H1 (cell line): ENCODE measurements around the gene LRRC28. TPM values are rescaled to one million over a fixed set of nuclear protein-coding genes. Genes with fewer than 3 reads are reported as not detected.

Experiments
- CTCF ChIA-PET: fragments of 300-600 bp; sonication (Branson Sonifier 250); formaldehyde crosslinking; loops from one replicate; lab custom pipeline; 2021; ENCODE audit not compliant: partially characterized antibody; lab: Charles Lee
- POLR2A ChIA-PET: fragments of 300-600 bp; sonication (Branson Sonifier 250); formaldehyde crosslinking; loops from one replicate; lab custom pipeline; 2021; ENCODE audit warnings: inconsistent platforms; ENCODE audit not compliant: partially characterized antibody; lab: Charles Lee
- DNase-seq, 2 experiments: peaks; one replicate each; pipeline versions ENCODE4 v3.0.0 to v3.0.0-alpha.2; 2010 to 2022; ENCODE audit warnings: low spot score in 2 of 2, low read depth in 1 of 2, mixed read lengths in 1 of 2
- FAIRE-seq: peaks from 2 replicates; lab custom pipeline; 2011; peaks lifted over from hg19 to GRCh38; lab: Jason Lieb, UNC
- H2AFZ ChIP-seq: 2 replicates; pipeline ENCODE4 v1.8.1; 2012; ENCODE audit warnings: low read length, inconsistent platforms
- H2AK5ac ChIP-seq: 2 replicates; pipeline ENCODE4 v1.6.1; 2013; ENCODE audit warnings: low read depth, low read length
- H2BK120ac ChIP-seq: replicated peaks from 2 replicates; pipeline ENCODE3; 2013; ENCODE audit warnings: low read depth, low read length, inconsistent platforms
- H2BK12ac ChIP-seq: 2 replicates; pipeline ENCODE4 v1.6.1; 2013; ENCODE audit warnings: low read depth, low read length
- H2BK15ac ChIP-seq: 2 replicates; pipeline ENCODE4 v1.6.1; 2013; ENCODE audit warnings: low read length
- H2BK20ac ChIP-seq: 2 replicates; pipeline ENCODE4 v1.6.1; 2013; ENCODE audit warnings: low read length
- H2BK5ac ChIP-seq: 2 replicates; pipeline ENCODE4 v1.6.1; 2013; ENCODE audit warnings: low read depth, low read length
- H3K14ac ChIP-seq: 2 replicates; pipeline ENCODE4 v1.6.1; 2013; ENCODE audit warnings: inconsistent platforms; ENCODE audit not compliant: insufficient read length
- H3K18ac ChIP-seq: 2 replicates; pipeline ENCODE4 v1.6.1; 2013; ENCODE audit warnings: low read length; ENCODE audit errors: extremely low read depth
- H3K23ac ChIP-seq: 2 replicates; pipeline ENCODE4 v1.6.1; 2013; ENCODE audit warnings: inconsistent platforms; ENCODE audit not compliant: insufficient read length
- H3K23me2 ChIP-seq: 2 replicates; pipeline ENCODE4 v1.6.1; 2013; ENCODE audit warnings: low read depth, low read length
- H3K27ac ChIP-seq: 2 replicates; pipeline ENCODE4 v1.6.1; 2011; ENCODE audit warnings: low read depth, low read length, inconsistent platforms
- H3K27me3 ChIP-seq, 4 experiments: replicated peaks in 1 of 4; 1 replicate in 1 of 4; 2 replicates in 3 of 4; pipeline versions ENCODE4 v1.6.1 to v1.8.1; 2011 to 2013; ENCODE audit warnings: low read length in 3 of 4, mild to moderate bottlenecking in 3 of 4, inconsistent platforms in 2 of 4, mixed read lengths in 2 of 4, moderate library complexity in 1 of 4; ENCODE audit not compliant: control insufficient read depth in 3 of 4, insufficient read depth in 3 of 4; ENCODE audit errors: extremely low read depth in 1 of 4
- H3K36me3 ChIP-seq, 4 experiments: 2 replicates each; pipeline versions ENCODE4 v1.6.1 to v1.8.1; 2011 to 2013; ENCODE audit warnings: mild to moderate bottlenecking in 4 of 4, low read length in 3 of 4, moderate library complexity in 2 of 4, control low read depth in 1 of 4, inconsistent platforms in 1 of 4; ENCODE audit not compliant: insufficient read depth in 4 of 4, control insufficient read depth in 2 of 4
- H3K4ac ChIP-seq: replicated peaks from 2 replicates; pipeline ENCODE3; 2013; ENCODE audit warnings: low read length, low read depth, mixed read lengths, inconsistent platforms; ENCODE audit not compliant: insufficient read length
- H3K4me1 ChIP-seq, 4 experiments: replicated peaks in 1 of 4; 1 replicate in 1 of 4; 2 replicates in 3 of 4; pipeline versions ENCODE4 v1.6.1 to v1.8.1; 2011 to 2013; ENCODE audit warnings: low read length in 3 of 4, inconsistent platforms in 2 of 4, mixed read lengths in 1 of 4; ENCODE audit not compliant: insufficient read depth in 4 of 4, control insufficient read depth in 3 of 4
- H3K4me2 ChIP-seq, 2 experiments: 2 replicates each; pipeline versions ENCODE4 v1.6.1 to v1.8.1; 2011 to 2013; ENCODE audit warnings: low read depth in 2 of 2, low read length in 2 of 2, control low read depth in 1 of 2, inconsistent platforms in 1 of 2, mild to moderate bottlenecking in 1 of 2; ENCODE audit not compliant: insufficient read depth in 1 of 2
- H3K4me3 ChIP-seq, 4 experiments: fragments of 200-600, 300-600 bp in 1 of 4; sonication (generic), shearing (Covaris generic), sonication (Bioruptor Twin) in 1 of 4; 2 replicates each; pipeline versions ENCODE4 v1.5.1 to v1.8.1; 2011 to 2016; ENCODE audit warnings: low read length in 4 of 4, low read depth in 3 of 4, control low read depth in 2 of 4, inconsistent platforms in 2 of 4, mild to moderate bottlenecking in 2 of 4, mixed read lengths in 1 of 4, moderate library complexity in 1 of 4; ENCODE audit not compliant: insufficient read depth in 2 of 4; ENCODE audit errors: extremely low read depth in 1 of 4
- H3K56ac ChIP-seq: replicated peaks from 2 replicates; pipeline ENCODE3; 2013; ENCODE audit warnings: low read depth, mild to moderate bottlenecking, mixed read lengths, low read length, inconsistent platforms; ENCODE audit not compliant: insufficient read length
- H3K79me1 ChIP-seq: 2 replicates; pipeline ENCODE4 v1.6.1; 2013; ENCODE audit warnings: low read depth, low read length, control low read depth
- H3K79me2 ChIP-seq, 2 experiments: 2 replicates each; pipeline versions ENCODE4 v1.6.1 to v1.8.1; 2012 to 2013; ENCODE audit warnings: low read length in 2 of 2, mild to moderate bottlenecking in 2 of 2, inconsistent platforms in 1 of 2; ENCODE audit not compliant: insufficient read depth in 2 of 2, control insufficient read depth in 1 of 2
- H3K9ac ChIP-seq, 4 experiments: replicated peaks in 1 of 4; 1 replicate in 1 of 4; 2 replicates in 3 of 4; pipeline versions ENCODE4 v1.6.1 to v1.8.1; 2011 to 2013; ENCODE audit warnings: low read depth in 3 of 4, low read length in 3 of 4, control low read depth in 2 of 4, mild to moderate bottlenecking in 2 of 4, moderate library complexity in 2 of 4, inconsistent platforms in 1 of 4; ENCODE audit errors: extremely low read depth in 1 of 4
- H3K9me3 ChIP-seq, 2 experiments: 2 replicates each; pipeline versions ENCODE4 v1.6.1 to v1.8.1; 2012 to 2013; ENCODE audit warnings: mild to moderate bottlenecking in 2 of 2, moderate library complexity in 2 of 2, control low read depth in 1 of 2, inconsistent platforms in 1 of 2, low read depth in 1 of 2, low read length in 1 of 2, mixed read lengths in 1 of 2; ENCODE audit not compliant: insufficient read depth in 2 of 2
- H4K20me1 ChIP-seq, 2 experiments: replicated peaks in 1 of 2; 2 replicates each; pipeline versions ENCODE3 to v1.8.1; 2011 to 2013; ENCODE audit warnings: inconsistent platforms in 2 of 2, low read length in 2 of 2, mild to moderate bottlenecking in 1 of 2; ENCODE audit not compliant: insufficient read depth in 2 of 2, control insufficient read depth in 1 of 2
- H4K5ac ChIP-seq: 2 replicates; pipeline ENCODE4 v1.6.1; 2013; ENCODE audit warnings: low read length, low read depth, mixed read lengths, inconsistent platforms; ENCODE audit not compliant: insufficient read length
- H4K8ac ChIP-seq: 2 replicates; pipeline ENCODE4 v1.8.0; 2013; ENCODE audit warnings: mild to moderate bottlenecking, moderate library complexity, low read length, inconsistent platforms; ENCODE audit not compliant: insufficient read depth; ENCODE audit errors: extremely low read depth
- H4K91ac ChIP-seq: replicated peaks from 2 replicates; pipeline ENCODE3; 2013; ENCODE audit warnings: low read length, mixed read lengths, inconsistent platforms; ENCODE audit not compliant: insufficient read length
- CEBPB ChIP-seq: IDR thresholded peaks from 2 replicates; pipeline ENCODE4 v1.6.1; 2012; ENCODE audit warnings: low read depth, low read length
- E2F6 ChIP-seq: IDR thresholded peaks from 2 replicates; pipeline ENCODE4 v1.6.1; 2012; ENCODE audit warnings: inconsistent platforms
- KDM5A ChIP-seq: fragments of 200-600 bp; IDR thresholded peaks from 2 replicates; pipeline ENCODE4 v1.7.1; 2012; ENCODE audit warnings: mild to moderate bottlenecking, low read length, inconsistent platforms, mixed read lengths
- SP1 ChIP-seq: IDR thresholded peaks from 2 replicates; pipeline ENCODE4 v1.6.1; 2011; ENCODE audit warnings: low read depth, low read length
- polyA plus RNA-seq, 7 experiments: library from polyadenylated mRNA; depleted of rRNA in 3 of 7; stranded (reverse) in 5 of 7; unstranded in 2 of 7; fragments of >200 nt in 5 of 7; fragments of 200-250 nt in 2 of 7; gene quantifications; 1 replicate in 5 of 7; 2 replicates in 1 of 7; 4 replicates in 1 of 7; pipeline versions ENCODE4 v1.2.1 to v1.2.3, GENCODE V29; 2011 to 2013; ENCODE audit warnings: missing spikeins in 2 of 7, mixed read lengths in 2 of 7
- total RNA-seq: library from RNA; stranded (reverse); fragmentation: NEBNext Ultra II Directional; extraction: Animal tissue kit (Norgen Biotek cat#: 25700); gene quantifications from 2 replicates; pipeline ENCODE4 v1.2.1, GENCODE V29; 2021

The LRRC28 gene
- total and polyA plus RNA-seq, 2 of the 8 experiments (the other 6 are each of a cell fraction or from before 2014, with no cell fraction given): 20.2 to 23.3 TPM

GRCh38 chr15:99333413-99333812 is 82.1 kb downstream of the LRRC28 start:
- H4K91ac ChIP-seq: no peak overlapping the region
- no peak overlapping the region for H3K27ac ChIP-seq
- no peak overlapping the region for H2BK12ac ChIP-seq
- H3K56ac ChIP-seq: no peak overlapping the region
- no peaks in the 10 kb centered on the region for H3K23me2 ChIP-seq
- H3K4me2 ChIP-seq: no peak overlapping the region
- no peaks in the 10 kb centered on the region for H3K79me2 ChIP-seq
- peaks cover 0 to 3% (median 0%) of the 10 kb centered on the region in 4 experiments; a peak in 1 of 7 replicates for H3K4me1 ChIP-seq
- no peaks in the 10 kb centered on the region for H3K79me1 ChIP-seq
- no peak overlapping the region for H4K5ac ChIP-seq
- H4K20me1 ChIP-seq: no peaks in the 10 kb centered on the region
- H3K27me3 ChIP-seq: no peaks in the 10 kb centered on the region
- POLR2A ChIA-PET: interaction anchor here (1.3 kb wide), 1 partner anchor 232 kb away, joined by 4 read pairs; the partner anchor contains the start of gene MEF2A
- no peak for DNase-seq
- no peak overlapping the region for H3K18ac ChIP-seq
- CTCF ChIA-PET: interaction anchor here (0.8 to 2.9 kb wide), 4 partner anchors 11 to 371 kb away, joined by 3 to 13 read pairs (median 4); no protein-coding TSS in a partner anchor
- H4K8ac ChIP-seq: no peak overlapping the region
- no peak overlapping the region for H3K14ac ChIP-seq
- no peak overlapping the region for H3K4ac ChIP-seq
- TF ChIP-seq E2F6 (no peak), KDM5A (no peak), CEBPB (no peak), SP1 (no peak)
- TF ChIP-seq, all 59 proteins: peak for 0
- FAIRE-seq: no peak
- H2BK120ac ChIP-seq: no peak overlapping the region
- no peak overlapping the region for H3K23ac ChIP-seq
- H3K9ac ChIP-seq: no peak overlapping the region
- no peak overlapping the region for H2BK5ac ChIP-seq
- H3K36me3 ChIP-seq: no peaks in the 10 kb centered on the region
- no peak overlapping the region for H2BK20ac ChIP-seq
- H3K4me3 ChIP-seq: no peak overlapping the region
- no peak overlapping the region for H2BK15ac ChIP-seq
- H2AFZ ChIP-seq: no peak overlapping the region
- H3K9me3 ChIP-seq: no peaks in the 10 kb centered on the region
- H2AK5ac ChIP-seq: no peak overlapping the region
